ENCODE measurements around the gene CTAGE1. TPM values are rescaled to one million over a fixed set of nuclear protein-coding genes. Genes with fewer than 3 reads are reported as not detected.

The CTAGE1 gene
- total RNA-seq, 1 experiment from 2014 or later: not detected

- Histone ChIP-seq H4K20me1 (ENCODE audit: insufficient read depth, low read depth, low read length) (no peaks in the 10 kb centered on the region), H3K4me2 (ENCODE audit: low read depth, low read length, poor library complexity, severe bottlenecking) (no peak overlapping the region), H3K27ac (ENCODE audit: low read length) (no peak overlapping the region), H3K4me1 (ENCODE audit: low read length) (no peaks in the 10 kb centered on the region), H3K27me3 (ENCODE audit: low read length) (no peaks in the 10 kb centered on the region; the same call in 1 of the 2 replicates), H3K9me2 (replicated peaks; ENCODE audit: insufficient read depth, low read length) (no peaks in the 10 kb centered on the region), H3K9ac (ENCODE audit: low read length) (no peak overlapping the region), H2AFZ (ENCODE audit: low read length) (no peak overlapping the region), H3K9me3 (ENCODE audit: low read length) (no peaks in the 10 kb centered on the region), H3K4me3 (ENCODE audit: low read length) (no peak overlapping the region), H3K36me3 (ENCODE audit: insufficient read depth, low read length) (no peaks in the 10 kb centered on the region), H3K79me2 (ENCODE audit: low read length) (no peaks in the 10 kb centered on the region)
- DNase-seq: no peak
Observed at GRCh38 chr18:22377769-22378168, 39.9 kb downstream of the CTAGE1 start.

- Histone ChIP-seq H3K79me2 (ENCODE audit: low read length) (no peaks in the 10 kb centered on the region), H3K36me3 (ENCODE audit: insufficient read depth, low read length) (no peaks in the 10 kb centered on the region), H3K4me1 (ENCODE audit: low read length) (no peaks in the 10 kb centered on the region), H3K9me3 (ENCODE audit: low read length) (no peaks in the 10 kb centered on the region), H3K9ac (ENCODE audit: low read length) (no peak overlapping the region), H3K9me2 (replicated peaks; ENCODE audit: insufficient read depth, low read length) (no peaks in the 10 kb centered on the region), H3K4me3 (ENCODE audit: low read length) (no peak overlapping the region), H4K20me1 (ENCODE audit: insufficient read depth, low read depth, low read length) (no peaks in the 10 kb centered on the region), H3K4me2 (ENCODE audit: low read depth, low read length, poor library complexity, severe bottlenecking) (no peak overlapping the region), H3K27me3 (ENCODE audit: low read length) (no peaks in the 10 kb centered on the region), H2AFZ (ENCODE audit: low read length) (no peak overlapping the region), H3K27ac (ENCODE audit: low read length) (no peak overlapping the region)
- no peak for DNase-seq
Observed at GRCh38 chr18:22370414-22370813, 47.3 kb downstream of the CTAGE1 start.

GRCh38 chr18:22368021-22368420, 49.7 kb downstream of the CTAGE1 start:
- no peaks in the 10 kb centered on the region for H3K36me3 ChIP-seq (ENCODE audit: insufficient read depth, low read length)
- H3K27me3 ChIP-seq (ENCODE audit: low read length): no peaks in the 10 kb centered on the region
- no peak for DNase-seq
- H3K9me2 ChIP-seq (replicated peaks; ENCODE audit: insufficient read depth, low read length): no peaks in the 10 kb centered on the region
- H3K27ac ChIP-seq (ENCODE audit: low read length): no peak overlapping the region
- no peaks in the 10 kb centered on the region for H4K20me1 ChIP-seq (ENCODE audit: insufficient read depth, low read depth, low read length)
- no peaks in the 10 kb centered on the region for H3K79me2 ChIP-seq (ENCODE audit: low read length)
- H3K4me2 ChIP-seq (ENCODE audit: low read depth, low read length, poor library complexity, severe bottlenecking): no peak overlapping the region
- H2AFZ ChIP-seq (ENCODE audit: low read length): no peak overlapping the region
- no peaks in the 10 kb centered on the region for H3K4me1 ChIP-seq (ENCODE audit: low read length)
- no peaks in the 10 kb centered on the region for H3K9me3 ChIP-seq (ENCODE audit: low read length)
- no peak overlapping the region for H3K4me3 ChIP-seq (ENCODE audit: low read length)
- H3K9ac ChIP-seq (ENCODE audit: low read length): no peak overlapping the region

- Histone ChIP-seq H3K4me3 (ENCODE audit: low read length) (no peak overlapping the region), H3K9me2 (replicated peaks; ENCODE audit: insufficient read depth, low read length) (no peaks in the 10 kb centered on the region), H4K20me1 (ENCODE audit: insufficient read depth, low read depth, low read length) (no peaks in the 10 kb centered on the region), H3K4me2 (ENCODE audit: low read depth, low read length, poor library complexity, severe bottlenecking) (no peak overlapping the region), H3K27me3 (ENCODE audit: low read length) (no peaks in the 10 kb centered on the region), H3K36me3 (ENCODE audit: insufficient read depth, low read length) (no peaks in the 10 kb centered on the region), H2AFZ (ENCODE audit: low read length) (no peak overlapping the region), H3K9ac (ENCODE audit: low read length) (no peak overlapping the region), H3K4me1 (ENCODE audit: low read length) (no peaks in the 10 kb centered on the region), H3K27ac (ENCODE audit: low read length) (no peak overlapping the region), H3K79me2 (ENCODE audit: low read length) (no peaks in the 10 kb centered on the region), H3K9me3 (ENCODE audit: low read length) (no peaks in the 10 kb centered on the region)
- no peak for DNase-seq
Observed at GRCh38 chr18:22367303-22367702, 50.4 kb downstream of the CTAGE1 start.

- no peaks in the 10 kb centered on the region for H4K20me1 ChIP-seq (ENCODE audit: insufficient read depth, low read depth, low read length)
- no peak overlapping the region for H3K4me2 ChIP-seq (ENCODE audit: low read depth, low read length, poor library complexity, severe bottlenecking)
- no peaks in the 10 kb centered on the region for H3K79me2 ChIP-seq (ENCODE audit: low read length)
- no peak overlapping the region for H2AFZ ChIP-seq (ENCODE audit: low read length)
- no peaks in the 10 kb centered on the region for H3K36me3 ChIP-seq (ENCODE audit: insufficient read depth, low read length)
- H3K4me1 ChIP-seq (ENCODE audit: low read length): no peaks in the 10 kb centered on the region
- no peaks in the 10 kb centered on the region for H3K27me3 ChIP-seq (ENCODE audit: low read length)
- H3K9ac ChIP-seq (ENCODE audit: low read length): no peak overlapping the region
- H3K27ac ChIP-seq (ENCODE audit: low read length): no peak overlapping the region
- no peaks in the 10 kb centered on the region for H3K9me2 ChIP-seq (replicated peaks; ENCODE audit: insufficient read depth, low read length)
- no peak overlapping the region for H3K4me3 ChIP-seq (ENCODE audit: low read length)
- H3K9me3 ChIP-seq (ENCODE audit: low read length): no peaks in the 10 kb centered on the region
- no peak for DNase-seq
Observed at GRCh38 chr18:22363867-22364463, 53.8 kb downstream of the CTAGE1 start.

Other genes starting within 250 kb of the CTAGE1 start
- gene GATA6, start 248.3 kb downstream of the CTAGE1 start, total RNA-seq (2014; rRNA removed; shearing (Covaris generic); ENCODE audit: low replicate concordance): not detected in 2 replicates